ENCODE measurements around the gene ELMOD3.

GRCh38 chr2:85411405-85411748 lies 56.8 kb downstream of the ELMOD3 start:
- TF ChIP-seq CEBPB (IDR thresholded peaks at IDR 0.05; ENCODE audit: low read depth, low read length) (no peak), POLR2A (IDR thresholded peaks at IDR 0.05; ENCODE audit: control extremely low read depth in 1 of 2, low read depth in 2 of 2, low read length in 2 of 2) (no peak), EZH2 (IDR thresholded peaks at IDR 0.05; ENCODE audit: low read depth, low read length, severe bottlenecking) (no peak), CTCF (IDR thresholded peaks at IDR 0.05; ENCODE audit: control extremely low read depth in 1 of 3, insufficient read depth in 1 of 3, low read depth in 1 of 3, low read length in 3 of 3) (no peak), SIN3A (conservative IDR thresholded peaks at IDR 0.05 in 1 of 2, IDR thresholded peaks at IDR 0.05 in 1 of 2; ENCODE audit: low read depth in 1 of 2, low read length in 2 of 2) (no peak), EGR1 (IDR thresholded peaks at IDR 0.05; ENCODE audit: borderline replicate concordance, low read depth, low read length) (no peak), EP300 (IDR thresholded peaks at IDR 0.05; ENCODE audit: borderline replicate concordance in 1 of 2, low read depth in 2 of 2, low read length in 2 of 2) (no peak), BRCA1 (IDR thresholded peaks at IDR 0.05; ENCODE audit: low read depth, low read length) (no peak)
- TF ChIP-seq, protein P1, sequence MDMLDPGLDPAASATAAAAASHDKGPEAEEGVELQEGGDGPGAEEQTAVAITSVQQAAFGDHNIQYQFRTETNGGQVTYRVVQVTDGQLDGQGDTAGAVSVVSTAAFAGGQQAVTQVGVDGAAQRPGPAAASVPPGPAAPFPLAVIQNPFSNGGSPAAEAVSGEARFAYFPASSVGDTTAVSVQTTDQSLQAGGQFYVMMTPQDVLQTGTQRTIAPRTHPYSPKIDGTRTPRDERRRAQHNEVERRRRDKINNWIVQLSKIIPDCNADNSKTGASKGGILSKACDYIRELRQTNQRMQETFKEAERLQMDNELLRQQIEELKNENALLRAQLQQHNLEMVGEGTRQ (IDR thresholded peaks at IDR 0.05; ENCODE audit: low read length): no peak

All from H1 (cell line).